NCI-H2196 (cell line): ENCODE results near the gene CWC22.
"Not testable (repeated sequence)": the region's sequence is repeated elsewhere in the genome, so short reads cannot be mapped to it uniquely, and the experiment has no call there.

Experiments used
- DNase-seq: peaks from one replicate; lab custom pipeline; 2025; ENCODE audit not compliant: unreplicated experiment; lab: John Stamatoyannopoulos, UW

The CWC22 gene

GRCh38 chr2:179952658-179953057 is 54.4 kb downstream of the CWC22 start:
- DNase-seq = no peak

DNA sequence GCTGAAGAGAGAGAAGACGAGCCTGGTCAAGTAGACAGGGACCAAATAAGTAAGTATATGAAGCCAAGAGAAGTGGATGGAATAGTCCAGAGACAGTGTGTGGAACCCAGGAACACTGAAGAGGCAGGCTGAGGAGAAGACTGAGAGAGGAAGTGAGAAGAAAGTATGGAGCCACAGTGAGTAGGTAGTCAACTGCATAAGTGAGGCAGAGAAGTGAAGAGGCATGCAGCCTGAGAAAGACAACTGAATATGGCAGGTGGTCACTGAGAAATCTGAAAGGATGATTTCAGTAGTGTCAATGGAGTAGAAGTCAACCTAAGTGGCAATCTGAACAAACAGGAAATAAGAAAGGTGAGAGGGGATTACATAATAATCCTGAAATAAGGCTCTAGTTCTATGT is 55.4 kb downstream of the CWC22 start:
- DNase-seq = no peak

GRCh38 chr2:179950391-179950790 is 56.7 kb downstream of the CWC22 start:
- DNase-seq = no peak

DNA sequence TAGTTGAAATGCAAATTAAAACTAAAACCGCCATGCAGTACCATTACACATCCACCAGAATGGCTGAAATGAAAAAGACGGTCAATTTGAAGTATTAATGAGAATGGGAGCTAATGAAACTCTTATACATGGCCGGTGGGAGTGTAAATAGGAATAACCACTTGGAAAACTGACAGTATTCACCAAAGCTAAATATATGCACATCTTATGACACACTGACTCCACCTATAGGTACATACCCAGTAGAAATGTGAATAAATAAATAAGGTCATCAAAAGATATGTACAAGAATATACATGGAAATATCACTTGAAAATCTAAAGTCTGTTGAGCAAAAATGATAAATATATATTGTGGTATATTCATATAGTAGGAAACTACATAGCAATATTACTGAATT is 57.7 kb downstream of the CWC22 start:
- DNase-seq = no peak

DNA sequence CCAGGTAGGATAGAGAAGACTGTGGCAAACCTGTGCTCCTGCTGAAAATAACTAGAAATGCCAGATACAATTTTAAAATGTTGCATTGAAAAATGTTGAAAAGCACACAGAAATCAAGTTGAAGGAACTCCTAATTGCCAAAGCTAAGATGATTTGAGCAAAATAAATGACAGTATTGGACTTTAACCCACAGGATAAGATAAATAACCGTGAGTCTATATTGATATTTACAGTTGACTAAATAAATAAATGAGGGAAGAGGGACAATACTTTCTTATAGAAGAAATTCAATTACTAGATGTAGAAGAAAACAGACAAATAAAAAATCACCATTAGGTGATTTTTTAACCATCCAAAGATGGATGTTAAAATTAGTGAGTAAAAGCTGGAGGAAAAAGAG is 59.0 kb downstream of the CWC22 start:
- no peak for DNase-seq

DNA sequence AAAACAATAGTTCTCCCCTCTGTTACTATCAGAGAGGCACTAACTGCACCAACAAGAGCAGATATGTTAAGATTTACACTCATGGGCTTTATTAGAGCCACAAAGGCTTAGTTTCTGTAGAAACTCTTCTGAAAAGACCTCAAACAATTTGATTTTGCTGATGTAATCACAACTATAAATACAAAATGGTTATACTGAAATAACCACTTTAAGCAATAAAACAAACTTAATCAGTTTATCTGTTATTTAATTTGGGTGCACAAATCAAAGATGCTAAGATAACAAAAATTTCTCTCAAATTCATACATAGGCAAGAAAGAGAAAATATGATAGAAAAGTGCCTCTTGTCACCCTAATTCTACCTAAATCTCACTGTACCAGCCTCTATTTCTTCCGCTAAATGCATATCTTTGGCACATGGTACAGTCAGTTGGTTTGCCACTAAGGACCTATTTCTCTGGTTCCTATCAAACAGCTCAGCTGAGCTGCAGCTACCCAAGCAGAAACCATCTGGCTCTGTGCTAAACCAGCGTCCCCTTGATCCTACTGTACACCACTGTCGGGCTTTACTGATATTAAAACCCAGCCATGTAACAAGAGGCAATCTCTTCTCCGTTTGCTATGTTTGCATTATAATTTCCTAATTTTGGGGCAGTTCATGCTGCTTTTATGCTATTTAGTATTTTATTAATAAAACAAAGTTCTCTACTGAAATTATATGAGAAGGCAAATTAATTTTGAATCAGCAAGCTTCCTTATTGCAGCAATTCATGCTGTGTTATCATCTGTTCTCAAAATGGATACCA is 60.1 kb downstream of the CWC22 start:
- DNase-seq = no peak

DNA sequence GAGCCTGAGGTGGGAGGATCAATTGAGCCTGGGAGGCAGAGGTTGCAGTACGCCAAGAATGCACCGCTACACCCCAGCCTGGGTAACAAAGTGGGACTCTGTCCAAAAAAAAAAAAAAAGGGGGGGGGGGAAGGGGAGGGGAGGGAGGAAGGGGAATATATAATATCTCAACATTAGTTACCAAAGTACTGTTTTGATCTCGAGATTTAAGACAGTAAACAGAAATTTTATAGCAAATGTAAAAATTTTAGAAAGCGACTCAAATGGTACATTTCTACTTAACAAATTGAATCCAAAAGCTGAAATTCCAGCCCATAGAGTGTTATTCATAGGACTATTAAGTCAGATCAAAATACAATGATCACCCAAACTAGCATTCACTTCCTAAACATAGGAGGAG is 60.8 kb downstream of the CWC22 start:
- DNase-seq = no peak

- peak; percentile 19 for DNase-seq
These were observed 67.8 kb downstream of the CWC22 start for GRCh38 chr2:179939259-179939658.

DNA sequence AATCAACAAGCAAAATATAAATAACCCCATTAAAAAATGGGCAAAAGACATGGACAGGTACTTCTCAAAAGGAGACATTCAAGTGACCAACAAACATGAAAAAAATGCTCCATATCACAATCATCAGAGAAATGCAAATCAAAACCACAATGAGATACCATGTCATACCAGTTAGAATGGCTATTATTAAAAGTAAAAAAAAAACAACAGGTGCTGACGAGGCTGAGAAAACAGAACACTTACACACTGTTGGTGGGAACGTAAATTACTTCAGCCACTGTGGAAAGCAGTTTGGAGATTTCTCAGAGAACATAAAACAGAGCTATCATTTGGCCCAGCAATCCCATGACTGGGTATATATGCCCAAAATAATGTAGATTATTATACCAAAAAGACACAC is 69.1 kb downstream of the CWC22 start:
- no peak for DNase-seq

DNA sequence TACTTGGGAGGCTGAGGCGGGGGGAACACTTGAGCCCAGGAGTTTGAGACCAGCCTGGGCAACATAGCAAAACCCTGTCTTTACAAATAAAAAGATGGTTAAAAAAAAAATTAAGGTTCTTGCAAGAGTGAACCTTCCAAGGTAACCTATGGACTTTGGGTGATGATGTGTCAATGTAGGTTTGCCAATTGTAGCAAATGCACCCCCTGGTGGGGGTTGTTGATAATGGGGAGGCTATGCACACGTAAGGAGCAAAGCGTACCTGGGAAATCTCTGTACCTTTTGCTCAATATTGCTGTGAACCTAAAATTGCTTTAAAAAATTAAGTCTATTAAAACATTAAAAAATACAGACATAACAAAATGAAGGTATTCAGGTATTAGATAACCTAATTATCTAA is 70.4 kb downstream of the CWC22 start:
- DNase-seq = peak; percentile 7

DNA sequence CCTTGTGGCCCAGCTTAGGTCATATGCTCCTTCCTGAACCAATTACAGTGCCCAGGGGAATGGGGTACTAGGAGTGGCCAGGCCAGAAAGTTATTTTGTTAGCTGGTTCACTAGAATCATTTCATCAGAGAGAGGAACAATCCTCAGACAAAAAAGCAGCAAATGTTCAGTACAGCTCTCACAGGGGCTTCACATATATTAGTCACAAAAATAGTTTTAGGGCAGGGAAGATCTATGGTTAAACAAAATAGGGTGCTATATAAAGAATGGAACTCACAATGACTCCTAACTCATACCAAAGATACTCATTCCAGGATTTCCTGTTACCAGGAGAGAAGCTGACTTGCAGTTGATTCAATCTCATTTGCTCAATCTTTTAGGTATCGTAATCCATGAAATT is 71.0 kb downstream of the CWC22 start:
- no peak for DNase-seq

DNA sequence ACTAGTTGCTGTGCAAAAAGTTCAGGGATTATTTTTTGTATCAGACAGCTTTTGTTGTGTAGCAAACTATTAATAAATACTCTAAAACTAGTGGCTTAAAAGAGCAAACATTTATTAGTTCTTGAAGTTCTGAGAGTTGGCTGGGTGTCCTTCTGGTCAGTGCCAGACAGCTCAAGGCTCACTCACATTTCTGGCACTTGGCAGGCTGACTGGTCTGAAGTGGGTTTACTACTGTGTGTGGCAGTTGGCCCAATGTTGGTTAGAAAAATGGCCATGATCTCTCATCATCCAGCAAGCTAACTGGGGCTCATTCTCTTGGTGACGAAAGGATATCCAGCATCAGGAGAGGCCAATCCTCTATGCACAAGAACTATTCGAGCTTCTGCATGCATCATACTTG is 74.3 kb downstream of the CWC22 start:
- DNase-seq = peak; percentile 53

- DNase-seq = no peak
These were observed 75.6 kb downstream of the CWC22 start for GRCh38 chr2:179931502-179931901.

DNA sequence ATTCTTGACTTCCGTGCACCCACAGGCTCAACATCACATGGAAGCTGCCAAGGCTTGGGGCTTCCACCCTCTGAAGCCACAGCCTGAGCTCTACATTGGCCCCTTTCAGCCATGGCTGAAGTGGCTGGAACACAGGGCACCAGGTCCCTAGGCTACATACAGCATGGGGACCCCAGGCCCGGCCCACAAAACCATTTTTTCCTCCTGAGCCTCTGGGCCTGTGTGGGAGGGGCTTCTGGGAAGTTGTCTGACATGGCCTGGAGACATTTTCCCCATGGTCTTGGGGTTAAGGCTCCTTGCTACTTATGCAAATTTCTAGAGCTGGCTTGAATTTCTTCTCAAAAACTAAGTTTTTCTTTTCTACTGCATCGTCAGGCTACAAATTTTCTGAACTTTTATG is 77.1 kb downstream of the CWC22 start:
- DNase-seq = not testable (repeated sequence)

GRCh38 chr2:179927041-179927440 is 80.1 kb downstream of the CWC22 start:
- no peak for DNase-seq

DNA sequence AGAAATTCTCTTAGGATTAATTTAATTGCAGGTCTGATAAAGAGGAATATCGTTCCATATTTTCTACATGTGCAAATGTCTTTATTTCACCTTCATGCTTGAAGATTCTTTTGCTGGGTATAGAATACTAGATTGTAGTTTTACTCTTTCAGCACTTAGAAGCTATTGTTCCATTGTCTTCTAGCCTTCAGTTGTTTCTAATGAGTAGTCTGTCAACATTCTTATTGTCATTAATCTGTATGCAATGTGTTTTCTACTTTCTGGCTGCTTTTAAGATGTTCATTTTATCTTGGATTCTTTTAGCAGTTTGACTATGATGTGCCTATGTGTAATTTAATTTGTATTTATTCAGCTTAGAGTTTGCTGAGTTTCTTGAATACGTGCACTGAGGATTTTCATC is 81.4 kb downstream of the CWC22 start:
- no peak for DNase-seq

DNA sequence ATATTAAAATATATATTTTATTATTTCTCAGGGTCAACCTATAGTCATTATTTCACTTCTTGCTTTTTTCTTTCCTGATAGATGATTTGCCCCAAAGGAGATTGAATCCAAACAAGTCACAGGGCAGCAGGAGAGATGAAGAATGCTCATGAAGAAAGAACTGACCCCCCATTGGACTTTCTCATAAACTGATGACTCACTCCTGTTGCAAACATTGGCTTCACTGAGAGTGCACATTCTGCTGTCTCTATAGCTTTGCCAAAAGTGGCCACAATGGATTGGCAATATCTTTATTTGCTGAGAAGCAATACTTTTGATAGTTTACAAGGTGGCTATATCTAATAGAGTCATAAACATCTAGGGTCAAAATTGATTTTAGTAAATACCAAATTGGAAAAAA is 89.8 kb downstream of the CWC22 start:
- no peak for DNase-seq

GRCh38 chr2:179915395-179915992 is 91.6 kb downstream of the CWC22 start:
- no peak for DNase-seq

DNA sequence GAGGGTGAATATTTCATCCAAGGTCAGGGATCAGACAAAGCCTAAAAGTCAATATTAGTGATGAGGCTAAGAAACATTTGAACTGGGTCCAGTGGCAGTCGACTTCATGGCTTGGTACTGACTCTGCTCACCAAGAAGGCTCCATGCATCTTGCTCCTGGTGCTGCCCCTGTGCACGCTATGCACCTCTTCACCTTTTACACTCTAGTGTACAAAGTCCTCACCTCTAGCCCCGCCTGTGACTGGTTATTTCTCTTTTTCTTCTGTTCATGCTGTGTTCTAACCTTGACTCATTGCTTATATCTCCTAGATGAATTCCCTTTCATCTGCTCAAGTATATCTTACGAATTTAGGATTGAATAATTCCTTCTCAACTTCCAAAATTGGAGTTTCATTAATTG is 93.3 kb downstream of the CWC22 start:
- DNase-seq = no peak

GRCh38 chr2:179911569-179911968 is 95.5 kb downstream of the CWC22 start:
- DNase-seq = no peak

- no peak for DNase-seq
These were observed 96.4 kb downstream of the CWC22 start for GRCh38 chr2:179910735-179911113.

- no peak for DNase-seq
These were observed 97.0 kb downstream of the CWC22 start for GRCh38 chr2:179909845-179910734.
